CD8-positive, alpha-beta memory T cell (primary cell): ENCODE measurements around the gene TGFBR3L. TPM values are rescaled to one million over a fixed set of nuclear protein-coding genes. Genes with fewer than 3 reads are reported as not detected.
"Not testable (repeated sequence)": the region's sequence is repeated elsewhere in the genome, so short reads cannot be mapped to it uniquely, and the experiment has no call there.

Experiments
- CTCF ChIA-PET: fragments of 350-600 bp; sonication (Branson Sonifier 250); formaldehyde crosslinking; loops from one replicate; lab custom pipeline; 2021; ENCODE audit warnings: antibody characterized with exemption; lab: Charles Lee
- POLR2A ChIA-PET: fragments of 350-600 bp; sonication (Branson Sonifier 250); formaldehyde crosslinking; loops from one replicate; lab custom pipeline; 2021; ENCODE audit warnings: antibody characterized with exemption; lab: Charles Lee
- DNase-seq, 5 donors: peaks; one replicate each; pipeline versions ENCODE4 v3.0.0 to v3.0.0-alpha.2; 2020 to 2022; ENCODE audit warnings: mixed read lengths in 1 of 5
- H3K27ac ChIP-seq: one replicate; pipeline ENCODE4 v1.7.0; 2013; ENCODE audit warnings: low read depth, mild to moderate bottlenecking, low read length, moderate library complexity
- H3K27me3 ChIP-seq: 2 replicates; pipeline ENCODE4 v1.7.0; 2013; ENCODE audit warnings: low read length, mild to moderate bottlenecking; ENCODE audit not compliant: insufficient read depth, poor library complexity, severe bottlenecking
- H3K36me3 ChIP-seq: 2 replicates; pipeline ENCODE4 v1.7.0; 2013; ENCODE audit warnings: mild to moderate bottlenecking, low read length, moderate library complexity; ENCODE audit not compliant: insufficient read depth
- H3K4me1 ChIP-seq: 2 replicates; pipeline ENCODE4 v1.7.0; 2013; ENCODE audit warnings: mild to moderate bottlenecking, low read length, moderate library complexity; ENCODE audit not compliant: insufficient read depth
- H3K4me3 ChIP-seq: 2 replicates; pipeline ENCODE4 v1.7.0; 2013; ENCODE audit warnings: mild to moderate bottlenecking, low read length
- H3K9me3 ChIP-seq: 2 replicates; pipeline ENCODE4 v1.7.0; 2013; ENCODE audit warnings: mild to moderate bottlenecking, low read length
- H3K27ac Mint-ChIP-seq, 8 donors: one replicate each; pipeline ENCODE4 v1.8.0; 2020 to 2021; ENCODE audit warnings: mixed read lengths in 8 of 8, mild to moderate bottlenecking in 6 of 8, inconsistent platforms in 3 of 8, moderate library complexity in 3 of 8
- H3K27me3 Mint-ChIP-seq, 2 donors: one replicate each; pipeline ENCODE4 v1.8.0; 2020 to 2021; ENCODE audit warnings: mixed read lengths in 2 of 2, mild to moderate bottlenecking in 1 of 2, moderate library complexity in 1 of 2
- H3K36me3 Mint-ChIP-seq, 3 donors: one replicate each; pipeline ENCODE4 v1.8.0; 2020 to 2021; ENCODE audit warnings: mixed read lengths in 3 of 3, inconsistent platforms in 1 of 3, mild to moderate bottlenecking in 1 of 3
- H3K4me1 Mint-ChIP-seq, 3 donors: one replicate each; pipeline ENCODE4 v1.8.0; 2020 to 2021; ENCODE audit warnings: mixed read lengths in 3 of 3, inconsistent platforms in 1 of 3, mild to moderate bottlenecking in 1 of 3
- H3K4me3 Mint-ChIP-seq, 7 donors: one replicate each; pipeline ENCODE4 v1.8.0; 2020 to 2021; ENCODE audit warnings: mixed read lengths in 7 of 7, mild to moderate bottlenecking in 6 of 7, moderate library complexity in 4 of 7, inconsistent platforms in 2 of 7
- H3K9me3 Mint-ChIP-seq, 5 donors: one replicate each; pipeline ENCODE4 v1.8.0; 2020 to 2022; ENCODE audit warnings: mixed read lengths in 5 of 5, mild to moderate bottlenecking in 3 of 5, moderate library complexity in 2 of 5, inconsistent platforms in 1 of 5
- polyA plus RNA-seq: library from polyadenylated mRNA; unstranded; fragments of 300-500 nt; fragmentation: Illumina TruSeq; gene quantifications from one replicate; pipeline ENCODE4 v1.2.3, GENCODE V29; 2021
- total RNA-seq, 2 experiments: library from RNA; stranded (reverse); gene quantifications; one replicate each; pipeline ENCODE4 v1.2.3, GENCODE V29; 2021

Gene TGFBR3L
- total and polyA plus RNA-seq, 3 experiments from 2014 or later, result 1.3 to 8.6 (median 7.7) TPM

GRCh38 chr19:7953060-7953459 lies 38.4 kb downstream of the TGFBR3L start:
- H3K4me1 ChIP-seq, result no peaks in the 10 kb centered on the region
- CTCF ChIA-PET, result no interaction called here

GRCh38 chr19:7953576-7953975 lies 38.9 kb downstream of the TGFBR3L start:
- Mint-ChIP-seq H3K27me3 (no peaks in the 10 kb centered on the region), H3K4me3 (no peak overlapping the region), H3K9me3 (no peaks in the 10 kb centered on the region), H3K36me3 (peaks cover 0 to 8% (median 0%) of the 10 kb centered on the region in 3 donors), H3K27ac (no peak overlapping the region), H3K4me1 (no peaks in the 10 kb centered on the region)
- POLR2A ChIA-PET, result no interaction called here
- Histone ChIP-seq H3K36me3 (no peaks in the 10 kb centered on the region), H3K9me3 (no peaks in the 10 kb centered on the region), H3K27me3 (no peaks in the 10 kb centered on the region), H3K4me1 (no peaks in the 10 kb centered on the region), H3K4me3 (no peak overlapping the region), H3K27ac (no peak overlapping the region)
- DNase-seq, result no peak
- CTCF ChIA-PET, result interaction anchor here (1.4 kb wide), 1 partner anchor 9 kb away, joined by 6 read pairs; no protein-coding TSS in a partner anchor

More at GRCh38 chr19:7953060-7953459, 38.4 kb downstream of the TGFBR3L start:
- Histone ChIP-seq H3K36me3 (no peaks in the 10 kb centered on the region), H3K27me3 (no peaks in the 10 kb centered on the region), H3K9me3 (no peaks in the 10 kb centered on the region), H3K27ac (no peak overlapping the region), H3K4me3 (no peak overlapping the region)
- DNase-seq, result no peak
- Mint-ChIP-seq H3K4me1 (no peaks in the 10 kb centered on the region), H3K27me3 (no peaks in the 10 kb centered on the region), H3K4me3 (no peak overlapping the region), H3K27ac (no peak overlapping the region), H3K36me3 (peaks cover 0 to 4% (median 0%) of the 10 kb centered on the region in 3 donors), H3K9me3 (no peaks in the 10 kb centered on the region)
- POLR2A ChIA-PET, result no interaction called here

- no peak overlapping the region for H3K4me3 Mint-ChIP-seq
- H3K27me3 Mint-ChIP-seq, result no peaks in the 10 kb centered on the region
- CTCF ChIA-PET, result no interaction called here
- H3K27me3 ChIP-seq, result no peaks in the 10 kb centered on the region
- H3K36me3 Mint-ChIP-seq, result peaks cover 0 to 16% (median 0%) of the 10 kb centered on the region in 3 donors
- H3K9me3 Mint-ChIP-seq, result no peaks in the 10 kb centered on the region
- H3K4me1 ChIP-seq, result no peaks in the 10 kb centered on the region
- DNase-seq, result no peak
- POLR2A ChIA-PET, result interaction anchor here (0.7 kb wide), 1 partner anchor 443 kb away, joined by 9 read pairs; no protein-coding TSS in a partner anchor
- H3K9me3 ChIP-seq, result no peaks in the 10 kb centered on the region
- no peaks in the 10 kb centered on the region for H3K36me3 ChIP-seq
- H3K4me3 ChIP-seq, result no peak overlapping the region
- peak overlapping the region in 1 of 8 donors; percentile 77 for H3K27ac Mint-ChIP-seq
- H3K4me1 Mint-ChIP-seq, result no peaks in the 10 kb centered on the region
- no peak overlapping the region for H3K27ac ChIP-seq
Observed at GRCh38 chr19:7955696-7956095, 41.1 kb downstream of the TGFBR3L start.

- Histone ChIP-seq H3K4me3 (no peak overlapping the region), H3K4me1 (no peaks in the 10 kb centered on the region), H3K27me3 (no peaks in the 10 kb centered on the region), H3K36me3 (peaks cover 5% of the 10 kb centered on the region), H3K27ac (no peak overlapping the region), H3K9me3 (no peaks in the 10 kb centered on the region)
- H3K27ac Mint-ChIP-seq, result peak overlapping the region in 1 of 8 donors; percentile 73
- CTCF ChIA-PET, result interaction anchor here (1.3 kb wide), 1 partner anchor 15 kb away, joined by 5 read pairs; the partner anchor contains the start of gene TIMM44
- H3K4me1 Mint-ChIP-seq, result no peaks in the 10 kb centered on the region
- DNase-seq, result no peak
- H3K27me3 Mint-ChIP-seq, result no peaks in the 10 kb centered on the region
- POLR2A ChIA-PET, result no interaction called here
- no peak overlapping the region for H3K4me3 Mint-ChIP-seq
- peaks cover 4 to 43% (median 4%) of the 10 kb centered on the region in 3 donors for H3K36me3 Mint-ChIP-seq
- H3K9me3 Mint-ChIP-seq, result no peaks in the 10 kb centered on the region
Observed at GRCh38 chr19:7959211-7959610, 44.6 kb downstream of the TGFBR3L start.

GRCh38 chr19:7961082-7961481 lies 46.5 kb downstream of the TGFBR3L start:
- POLR2A ChIA-PET, CTCF ChIA-PET, H3K9me3 Mint-ChIP-seq: not testable (repeated sequence)

GRCh38 chr19:7961920-7962626 lies 47.4 kb downstream of the TGFBR3L start:
- no peak for DNase-seq
- Histone ChIP-seq H3K4me3 (no peak overlapping the region), H3K27ac (no peak overlapping the region), H3K4me1 (no peaks in the 10 kb centered on the region), H3K27me3 (no peaks in the 10 kb centered on the region), H3K9me3 (no peaks in the 10 kb centered on the region), H3K36me3 (peaks cover 5% of the 10 kb centered on the region)
- Mint-ChIP-seq H3K4me3 (no peak overlapping the region), H3K4me1 (no peaks in the 10 kb centered on the region), H3K27me3 (peaks cover 0 to 1% of the 10 kb centered on the region in 2 donors), H3K9me3 (no peaks in the 10 kb centered on the region), H3K36me3 (peaks cover 4 to 66% (median 7%) of the 10 kb centered on the region in 3 donors), H3K27ac (peak overlapping the region in 1 of 8 donors; percentile 56)
- ChIA-PET POLR2A (no interaction called here), CTCF (no interaction called here)

More at GRCh38 chr19:7961082-7961481, 46.5 kb downstream of the TGFBR3L start:
- H3K27ac Mint-ChIP-seq, H3K36me3 ChIP-seq, H3K27me3 Mint-ChIP-seq, H3K27me3 ChIP-seq, H3K4me3 ChIP-seq, H3K27ac ChIP-seq, DNase-seq, H3K9me3 ChIP-seq, H3K4me3 Mint-ChIP-seq, H3K4me1 ChIP-seq, H3K4me1 Mint-ChIP-seq: not testable (repeated sequence)
- H3K36me3 Mint-ChIP-seq, result peaks cover 4 to 57% (median 4%) of the 10 kb centered on the region in 3 donors

- no peak for DNase-seq
- no peaks in the 10 kb centered on the region for H3K9me3 Mint-ChIP-seq
- peaks cover 4 to 71% (median 7%) of the 10 kb centered on the region in 3 donors for H3K36me3 Mint-ChIP-seq
- CTCF ChIA-PET, result no interaction called here
- H3K27ac ChIP-seq, result no peak overlapping the region
- H3K4me3 ChIP-seq, result no peak overlapping the region
- H3K27me3 ChIP-seq, result no peaks in the 10 kb centered on the region
- no peak overlapping the region for H3K4me3 Mint-ChIP-seq
- no peaks in the 10 kb centered on the region for H3K4me1 Mint-ChIP-seq
- H3K4me1 ChIP-seq, result no peaks in the 10 kb centered on the region
- POLR2A ChIA-PET, result no interaction called here
- H3K9me3 ChIP-seq, result no peaks in the 10 kb centered on the region
- peaks cover 0 to 1% of the 10 kb centered on the region in 2 donors for H3K27me3 Mint-ChIP-seq
- peaks cover 5% of the 10 kb centered on the region for H3K36me3 ChIP-seq
- peak overlapping the region in 1 of 8 donors; percentile 38 for H3K27ac Mint-ChIP-seq
Observed at GRCh38 chr19:7962644-7963268, 48.1 kb downstream of the TGFBR3L start.

- no peaks in the 10 kb centered on the region for H3K9me3 ChIP-seq
- POLR2A ChIA-PET, result no interaction called here
Observed at GRCh38 chr19:7963566-7963965, 48.9 kb downstream of the TGFBR3L start.

More at GRCh38 chr19:7963566-7963965, 48.9 kb downstream of the TGFBR3L start:
- H3K4me3 Mint-ChIP-seq, result no peak overlapping the region
- Histone ChIP-seq H3K27ac (no peak overlapping the region), H3K36me3 (peaks cover 5% of the 10 kb centered on the region), H3K4me3 (no peak overlapping the region), H3K4me1 (no peaks in the 10 kb centered on the region), H3K27me3 (no peaks in the 10 kb centered on the region)
- H3K27ac Mint-ChIP-seq, result no peak overlapping the region
- peaks cover 4 to 72% (median 7%) of the 10 kb centered on the region in 3 donors for H3K36me3 Mint-ChIP-seq
- H3K27me3 Mint-ChIP-seq, result peaks cover 0 to 1% of the 10 kb centered on the region in 2 donors
- no peaks in the 10 kb centered on the region for H3K4me1 Mint-ChIP-seq
- DNase-seq, result no peak
- no peaks in the 10 kb centered on the region for H3K9me3 Mint-ChIP-seq
- CTCF ChIA-PET, result interaction anchor here (1.0 kb wide), 1 partner anchor 19 kb away, joined by 3 read pairs; no protein-coding TSS in a partner anchor
